GM23248 (cell line): Measurements from ENCODE around the gene PRXL2A. TPM values are rescaled to one million over a fixed set of nuclear protein-coding genes. Genes with fewer than 3 reads are reported as not detected.

Source experiments
- DNase-seq: peaks from one replicate; pipeline ENCODE4 v3.0.0-alpha.2; 2015
- H2AFZ ChIP-seq: fragments of 200-600 bp; sonication (generic); 2 replicates; pipeline ENCODE4 v1.6.1; 2016; ENCODE audit warnings: antibody characterized with exemption
- H3F3A ChIP-seq: fragments of 200-600 bp; sonication (generic); 2 replicates; pipeline ENCODE4 v1.6.1; 2016; ENCODE audit warnings: mild to moderate bottlenecking, antibody characterized with exemption, mixed run types; ENCODE audit not compliant: insufficient read depth
- H3K27ac ChIP-seq: fragments of 200-600 bp; sonication (generic); 2 replicates; pipeline ENCODE4 v1.5.1; 2016; ENCODE audit warnings: mild to moderate bottlenecking
- H3K27me3 ChIP-seq: fragments of 200-600 bp; sonication (generic); replicated peaks from 2 replicates; pipeline ENCODE4 v1.6.1; 2016; ENCODE audit warnings: mild to moderate bottlenecking; ENCODE audit not compliant: insufficient read depth
- H3K36me3 ChIP-seq: fragments of 200-600 bp; sonication (generic); 2 replicates; pipeline ENCODE4 v1.6.1; 2016; ENCODE audit warnings: low read depth, mild to moderate bottlenecking
- H3K4me1 ChIP-seq: fragments of 200-600 bp; sonication (generic); 2 replicates; pipeline ENCODE4 v1.6.1; 2016; ENCODE audit warnings: mild to moderate bottlenecking; ENCODE audit not compliant: insufficient read depth
- H3K4me2 ChIP-seq: fragments of 200-600 bp; sonication (generic); one replicate; pipeline ENCODE4 v1.6.1; 2016; ENCODE audit warnings: mild to moderate bottlenecking; ENCODE audit not compliant: unreplicated experiment
- H3K4me3 ChIP-seq: fragments of 200-600 bp; sonication (generic); 2 replicates; pipeline ENCODE4 v1.5.1; 2016; ENCODE audit warnings: mild to moderate bottlenecking
- H3K79me2 ChIP-seq: fragments of 200-600 bp; sonication (generic); 2 replicates; pipeline ENCODE4 v1.6.1; 2016; ENCODE audit warnings: mild to moderate bottlenecking; ENCODE audit not compliant: insufficient read depth
- H3K9ac ChIP-seq: fragments of 200-600 bp; sonication (generic); 2 replicates; pipeline ENCODE4 v1.6.1; 2016; ENCODE audit warnings: mild to moderate bottlenecking
- H3K9me2 ChIP-seq: fragments of 200-600 bp; sonication (generic); 2 replicates; pipeline ENCODE4 v1.6.1; 2016; ENCODE audit warnings: mixed run types, mild to moderate bottlenecking, moderate library complexity; ENCODE audit not compliant: insufficient read depth
- H3K9me3 ChIP-seq: fragments of 200-600 bp; sonication (generic); one replicate; pipeline ENCODE4 v1.6.1; 2017; ENCODE audit warnings: low read depth
- H4K20me1 ChIP-seq: fragments of 200-600 bp; sonication (generic); 2 replicates; pipeline ENCODE4 v1.6.0; 2016; ENCODE audit not compliant: insufficient read depth
- EZH2 ChIP-seq: fragments of 200-600 bp; sonication (generic); IDR thresholded peaks from 2 replicates; pipeline ENCODE4 v1.6.1; 2018; ENCODE audit warnings: antibody characterized with exemption, mild to moderate bottlenecking; ENCODE audit not compliant: insufficient read depth, poor library complexity, severe bottlenecking
- EZH2phosphoT487 ChIP-seq: fragments of 200-600 bp; sonication (generic); IDR thresholded peaks from 2 replicates; pipeline ENCODE4 v1.6.1; 2018; ENCODE audit warnings: antibody characterized with exemption, moderate library complexity, mild to moderate bottlenecking, low read depth; ENCODE audit not compliant: insufficient read depth
- WGBS, 2 experiments: methylation state at CpG; one replicate each; pipeline ENCODE4 v1.1.6; 2015 to 2017; ENCODE audit warnings: low lambda C conversion rate in 2 of 2, low coverage in 1 of 2; ENCODE audit errors: missing lambda C conversion rate in 2 of 2; 5-methylcytosine and 5-hydroxymethylcytosine counted together
- in situ Hi-C: fragments of 300-500 bp; cut with MboI; formaldehyde crosslinking; loops from 2 replicates; pipeline ENCODE4 v1.15.0; 2020
- polyA plus RNA-seq: library from polyadenylated mRNA; unstranded; fragments of >200 nt; fragmentation: Nextera tagmentation; extraction: Ambion mirVana; gene quantifications from 2 replicates; pipeline ENCODE4 v1.2.1, GENCODE V29; 2016
- total RNA-seq: library from RNA; depleted of rRNA; stranded (reverse); fragments of >200 nt; shearing (Covaris generic); gene quantifications from 2 replicates; pipeline ENCODE4 v1.2.3, GENCODE V29; 2014

Gene PRXL2A
- total and polyA plus RNA-seq, 2 experiments from 2014 or later = 0.15 TPM; not detected in 1

DNA sequence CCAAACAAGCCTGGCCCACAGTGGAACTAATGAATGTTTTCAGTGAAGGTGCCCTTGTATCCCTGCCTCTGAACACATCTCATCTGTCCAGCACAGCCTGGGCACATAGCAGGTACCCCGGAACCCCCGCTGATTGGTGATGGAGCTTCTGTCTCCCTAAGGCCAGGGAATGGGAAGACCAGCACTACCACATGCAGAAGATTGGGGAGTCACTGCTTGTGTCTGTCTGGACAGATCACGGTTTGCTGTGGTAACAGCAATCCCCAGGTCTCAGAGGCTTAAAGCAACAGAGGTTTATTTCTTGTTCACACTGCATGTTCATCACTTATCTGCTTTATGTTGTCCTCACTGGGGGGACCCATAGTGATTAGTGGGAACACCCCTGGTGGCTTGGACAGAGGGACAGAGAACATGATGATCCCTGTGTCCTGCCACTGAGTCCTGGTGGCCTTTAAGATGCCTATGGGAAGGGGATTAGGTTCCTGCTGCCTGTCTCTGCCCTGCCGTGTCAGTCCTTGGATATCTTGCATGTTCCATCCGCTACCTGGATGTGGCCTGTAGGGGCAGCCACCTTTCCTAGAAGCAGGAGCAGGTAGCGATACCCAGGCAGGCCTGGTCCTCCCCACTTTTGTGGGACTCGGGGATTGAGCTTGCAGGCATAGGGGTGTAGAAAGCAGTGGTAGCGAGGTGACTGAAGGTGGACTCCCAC is 49.4 kb downstream of the PRXL2A start:
- Histone ChIP-seq H3K9me2 (no peaks in the 10 kb centered on the region), H4K20me1 (no peaks in the 10 kb centered on the region), H3K4me1 (peaks cover 51% of the 10 kb centered on the region), H2AFZ (no peak overlapping the region), H3F3A (peaks cover 28% of the 10 kb centered on the region), H3K79me2 (peaks cover 73% of the 10 kb centered on the region), H3K4me3 (no peak overlapping the region), H3K4me2 (no peak overlapping the region), H3K9ac (no peak overlapping the region), H3K36me3 (no peaks in the 10 kb centered on the region), H3K27ac (no peak overlapping the region), H3K9me3 (no peaks in the 10 kb centered on the region), H3K27me3 (no peaks in the 10 kb centered on the region)
- 94 to 96% methylated on average over 8 of the region's 8 CpGs for WGBS, 2 experiments
- DNase-seq = no peak
- no peak for TF ChIP-seq EZH2
- no peak for TF ChIP-seq EZH2phosphoT487
- in situ Hi-C loops = no loop called here

DNA sequence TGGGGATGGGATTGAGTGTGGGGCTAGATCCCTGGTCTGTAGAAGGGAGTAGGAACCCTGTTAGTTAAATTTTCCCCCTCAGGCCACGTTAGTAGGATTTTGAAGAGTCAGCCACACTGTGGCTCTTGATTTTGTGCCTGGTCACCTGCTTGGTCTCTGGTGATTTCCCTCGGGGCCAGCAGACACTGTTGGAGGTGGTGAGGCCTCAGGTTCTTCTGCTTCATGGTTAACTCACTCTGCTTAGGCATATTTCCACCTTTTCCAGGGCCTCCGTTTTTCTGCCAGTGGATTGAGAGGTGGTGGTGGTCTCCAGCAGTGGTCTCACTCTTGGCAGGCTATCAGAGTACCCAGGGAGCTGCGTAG is 49.9 kb downstream of the PRXL2A start:
- no peaks in the 10 kb centered on the region for H3K9me3 ChIP-seq
- H3K9me2 ChIP-seq = no peaks in the 10 kb centered on the region
- no peak overlapping the region for H2AFZ ChIP-seq
- no peak for DNase-seq
- H3K4me3 ChIP-seq = no peak overlapping the region
- no peaks in the 10 kb centered on the region for H3K36me3 ChIP-seq
- peaks cover 78% of the 10 kb centered on the region for H3K79me2 ChIP-seq
- peak overlapping the region; percentile 65 for H3K27ac ChIP-seq
- TF ChIP-seq EZH2phosphoT487 (no peak), EZH2 (no peak)
- peaks cover 57% of the 10 kb centered on the region for H3K4me1 ChIP-seq
- peaks cover 31% of the 10 kb centered on the region for H3F3A ChIP-seq
- H3K4me2 ChIP-seq = peak overlapping the region; percentile 60
- H3K9ac ChIP-seq = peak overlapping the region; percentile 58
- no peaks in the 10 kb centered on the region for H3K27me3 ChIP-seq
- in situ Hi-C loops = no loop called here
- H4K20me1 ChIP-seq = no peaks in the 10 kb centered on the region
- WGBS, 2 experiments = 53 to 58% methylated on average over 4 of the region's 4 CpGs

DNA sequence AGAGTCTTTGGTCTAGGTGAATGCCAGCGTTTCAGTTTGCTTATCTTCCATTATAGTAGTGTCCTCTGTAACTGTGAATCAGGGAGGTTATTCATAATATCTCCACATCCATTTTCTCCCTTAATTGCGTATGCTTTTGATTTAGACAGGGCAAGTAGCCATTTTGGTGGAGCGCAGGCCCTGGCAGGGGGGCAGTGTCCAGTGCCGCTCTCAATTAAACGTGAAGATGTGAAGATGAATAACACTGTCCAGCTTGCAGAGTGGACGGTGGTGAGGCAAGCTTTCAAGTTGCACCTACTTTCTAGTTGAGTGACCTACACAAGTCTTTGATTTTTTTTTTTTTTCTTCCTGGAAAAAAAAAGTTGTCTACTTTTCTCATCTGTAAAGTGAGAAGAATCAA is 50.3 kb downstream of the PRXL2A start:
- no peaks in the 10 kb centered on the region for H3K9me2 ChIP-seq
- H3K4me2 ChIP-seq = peak overlapping the region; percentile 60
- peak; percentile 36 for DNase-seq
- in situ Hi-C loops = no loop called here
- peak overlapping the region; percentile 65 for H3K27ac ChIP-seq
- peak overlapping the region; percentile 45; the same call in 1 of the 2 replicates for H2AFZ ChIP-seq
- H3K9ac ChIP-seq = peak overlapping the region; percentile 58
- no peaks in the 10 kb centered on the region for H3K27me3 ChIP-seq
- no peak overlapping the region for H3K4me3 ChIP-seq
- H3K79me2 ChIP-seq = peaks cover 82% of the 10 kb centered on the region
- H3F3A ChIP-seq = peaks cover 32% of the 10 kb centered on the region
- H3K4me1 ChIP-seq = peaks cover 61% of the 10 kb centered on the region
- TF ChIP-seq EZH2phosphoT487 (no peak), EZH2 (no peak)
- no peaks in the 10 kb centered on the region for H3K9me3 ChIP-seq
- 24 to 28% methylated on average over 6 of the region's 6 CpGs for WGBS, 2 experiments
- H3K36me3 ChIP-seq = no peaks in the 10 kb centered on the region
- no peaks in the 10 kb centered on the region for H4K20me1 ChIP-seq

DNA sequence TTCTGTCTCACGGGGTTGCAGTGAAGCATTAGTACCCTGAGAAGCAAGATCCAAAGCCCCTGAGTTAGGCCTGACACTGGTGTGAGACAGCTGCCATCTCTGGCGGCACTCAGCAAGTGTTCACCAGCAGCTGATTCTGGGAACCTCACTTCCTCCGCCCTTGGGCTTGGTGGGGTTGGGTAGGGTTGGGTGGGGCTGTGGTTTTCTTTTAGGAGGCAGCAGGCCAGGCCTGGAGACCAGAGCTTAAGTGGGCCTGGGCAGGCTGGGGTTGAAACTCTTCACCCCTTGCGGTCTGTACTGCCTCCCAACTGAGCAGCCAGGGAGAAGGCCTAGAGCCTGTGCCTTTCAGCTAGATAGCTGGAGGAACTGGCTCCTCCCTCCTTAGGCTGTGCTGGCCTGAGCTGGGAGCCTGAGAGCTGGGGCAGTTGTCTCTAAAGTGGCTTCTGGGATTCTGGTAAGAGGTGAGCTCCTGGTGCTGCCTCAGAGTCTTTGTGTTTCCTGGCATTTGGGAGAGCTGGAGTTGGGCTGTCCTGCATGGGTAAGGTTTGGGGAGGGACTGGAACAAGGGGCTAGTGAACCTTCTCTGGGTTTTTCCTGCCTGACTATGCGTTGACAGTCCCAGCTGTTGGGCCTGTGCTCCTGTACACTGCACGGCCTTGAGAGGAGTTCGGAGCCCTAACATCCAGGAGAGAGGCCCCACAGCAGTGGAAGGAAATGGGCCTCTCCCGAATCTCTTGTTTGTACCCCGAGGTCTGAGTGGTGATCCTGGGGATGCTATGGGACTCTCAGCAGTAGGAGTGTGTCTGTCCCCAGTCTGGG is 50.9 kb downstream of the PRXL2A start:
- H3K36me3 ChIP-seq = no peaks in the 10 kb centered on the region
- peak; percentile 84 for DNase-seq
- no peak for TF ChIP-seq EZH2phosphoT487
- no peak for TF ChIP-seq EZH2
- H3K4me1 ChIP-seq = peaks cover 64% of the 10 kb centered on the region
- WGBS, 2 experiments = 48 to 55% methylated on average over 9 of the region's 9 CpGs
- H3K9me3 ChIP-seq = no peaks in the 10 kb centered on the region
- H3F3A ChIP-seq = peaks cover 36% of the 10 kb centered on the region
- no peaks in the 10 kb centered on the region for H3K9me2 ChIP-seq
- peak overlapping the region; percentile 60 for H3K4me2 ChIP-seq
- H3K4me3 ChIP-seq = peak overlapping the region; percentile 32; the same call in 1 of the 2 replicates
- no peaks in the 10 kb centered on the region for H4K20me1 ChIP-seq
- in situ Hi-C loops = no loop called here
- H2AFZ ChIP-seq = peak overlapping the region; percentile 45; the same call in 1 of the 2 replicates
- peak overlapping the region; percentile 65 for H3K27ac ChIP-seq
- no peaks in the 10 kb centered on the region for H3K27me3 ChIP-seq
- peak overlapping the region; percentile 58 for H3K9ac ChIP-seq
- H3K79me2 ChIP-seq = peaks cover 89% of the 10 kb centered on the region
